Cerebellar cortex (tissue), 1 donor: Measurements from ENCODE around the gene BBX.

Experiments used
- DNase-seq: peaks from one replicate; pipeline ENCODE4 v3.0.0-alpha.2; 2015; ENCODE audit warnings: low spot score

BBX gene

DNA sequence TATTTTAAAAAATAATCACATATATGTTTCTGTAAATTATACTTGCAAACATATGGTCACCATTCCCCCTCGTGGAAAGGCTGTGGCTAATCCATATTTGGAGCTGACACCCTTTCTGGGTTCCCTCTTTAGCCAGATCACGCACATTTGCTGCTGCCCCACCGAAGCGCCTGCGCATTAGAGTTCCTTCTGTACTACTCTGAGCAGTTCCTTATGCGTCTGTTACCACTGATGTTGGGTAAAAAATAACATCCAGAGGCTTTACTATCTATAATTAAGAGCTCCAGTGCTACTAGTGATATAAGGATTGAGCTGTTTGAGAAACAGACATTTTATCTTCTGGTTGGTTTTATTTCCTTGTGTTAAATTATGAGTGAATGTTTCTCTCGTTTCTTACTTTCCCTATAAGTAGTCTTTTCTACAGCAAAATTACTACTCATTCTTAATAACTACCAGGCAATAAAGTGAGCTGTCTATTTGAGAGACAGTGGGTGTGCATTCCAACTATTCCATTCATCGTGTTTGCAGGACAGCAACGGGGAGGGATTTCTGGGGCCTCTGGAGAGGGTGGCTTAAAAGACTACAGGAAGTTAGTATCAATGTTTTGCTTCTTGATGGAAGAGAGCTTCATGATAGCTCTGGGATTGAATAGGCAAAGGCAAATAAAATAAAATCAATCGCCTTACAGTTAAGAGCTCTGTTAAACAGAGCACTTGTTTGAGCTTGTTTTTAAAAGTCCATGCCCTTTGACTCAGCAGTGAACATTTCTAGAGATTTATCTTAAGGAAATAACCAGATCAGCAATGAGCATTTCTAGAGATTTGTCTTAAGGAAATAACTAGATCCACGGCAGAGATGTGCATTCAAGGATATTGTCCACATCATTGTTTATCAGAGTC is 322.9 kb downstream of the BBX start:
- DNase-seq, result no peak

DNA sequence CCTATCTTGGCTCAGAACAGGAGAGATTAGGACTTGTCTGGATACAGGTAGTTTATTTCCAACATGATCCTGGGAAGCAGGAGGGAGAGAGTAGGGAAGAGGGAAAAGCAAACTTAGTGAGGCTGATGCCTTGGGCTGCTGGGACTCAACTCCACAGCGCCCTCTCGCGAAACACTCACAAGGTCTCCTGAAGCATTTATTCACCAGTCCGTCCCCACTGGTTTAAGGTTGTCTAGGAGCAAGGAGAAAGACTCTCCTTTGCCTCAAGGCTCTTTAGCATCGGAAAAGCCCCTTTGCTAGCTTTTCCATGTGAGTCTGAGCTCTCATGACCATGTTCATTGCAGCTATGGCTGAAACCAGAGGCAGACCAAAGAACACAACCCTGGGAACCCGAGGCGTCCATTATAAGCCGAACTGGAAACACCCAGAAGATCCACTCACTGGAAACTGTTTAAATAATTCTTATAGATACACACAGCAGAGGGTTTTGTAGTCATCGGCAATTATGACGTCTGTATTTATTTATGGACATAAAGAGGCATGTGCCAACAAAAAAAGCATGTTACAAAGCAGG is 323.6 kb downstream of the BBX start:
- peak; percentile 58 for DNase-seq

DNA sequence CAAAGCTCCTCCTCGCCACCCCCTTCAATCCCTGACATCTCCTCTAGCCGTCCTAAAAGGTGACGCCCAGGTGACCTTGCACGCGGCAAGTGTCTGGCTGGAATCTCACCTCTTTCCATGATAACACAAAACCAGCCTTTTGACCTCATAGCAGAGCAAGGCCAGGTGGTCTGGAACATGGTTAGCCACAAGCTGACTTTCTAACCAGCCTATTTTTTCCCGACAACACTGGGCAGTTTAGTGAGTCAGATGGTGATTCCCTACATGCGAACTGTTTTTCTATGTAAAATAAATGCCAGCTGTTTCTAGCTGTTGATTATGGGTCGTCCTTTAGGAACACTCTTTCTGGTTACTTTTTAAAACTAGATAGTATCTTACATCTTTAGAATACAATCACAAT is 325.0 kb downstream of the BBX start:
- DNase-seq, result no peak

DNA sequence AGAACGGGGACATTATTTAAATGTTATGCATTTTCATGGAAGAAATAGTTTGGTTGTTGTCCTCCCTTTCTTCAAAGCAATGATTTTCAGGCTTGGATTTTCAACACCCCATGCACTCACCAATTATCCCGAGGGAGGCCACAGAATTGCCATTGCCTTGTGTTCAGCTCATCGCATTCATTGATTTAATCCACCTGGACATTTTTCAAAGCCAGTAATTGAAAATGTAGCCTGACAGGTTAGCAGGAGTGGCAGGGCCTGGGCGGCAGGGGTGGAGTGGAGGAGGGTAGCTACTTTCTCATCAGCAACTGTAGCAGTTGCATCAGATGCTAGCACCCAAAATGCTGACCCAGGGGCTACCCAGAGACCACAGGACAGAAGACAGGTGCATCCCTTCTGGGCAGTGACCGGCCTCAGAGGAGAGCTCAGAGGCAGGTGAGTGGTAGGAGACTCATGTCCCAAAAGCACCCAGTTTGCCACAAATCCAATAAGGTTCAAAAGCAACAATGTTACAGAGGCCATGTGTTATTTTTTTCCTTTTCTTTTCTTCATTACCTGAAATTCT is 325.7 kb downstream of the BBX start:
- DNase-seq, result no peak

DNA sequence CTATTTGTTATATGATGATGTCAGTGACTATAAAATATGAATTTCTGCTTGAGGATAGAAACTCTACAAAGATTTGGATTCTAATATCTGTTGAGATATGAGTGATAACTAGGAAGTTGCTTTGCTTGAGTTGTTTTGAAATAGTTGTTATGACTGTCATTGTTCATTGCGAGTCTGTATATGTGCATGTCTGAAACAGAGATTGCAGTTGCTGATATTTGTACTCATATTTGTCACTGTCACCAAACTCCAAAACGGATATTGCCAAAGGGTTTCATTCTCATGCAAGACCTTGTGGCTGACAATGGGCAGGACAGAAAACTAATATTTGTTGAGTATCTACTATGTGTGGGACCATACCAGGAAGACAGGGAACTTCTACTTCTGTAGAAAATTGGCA is 327.9 kb downstream of the BBX start:
- DNase-seq, result no peak

DNA sequence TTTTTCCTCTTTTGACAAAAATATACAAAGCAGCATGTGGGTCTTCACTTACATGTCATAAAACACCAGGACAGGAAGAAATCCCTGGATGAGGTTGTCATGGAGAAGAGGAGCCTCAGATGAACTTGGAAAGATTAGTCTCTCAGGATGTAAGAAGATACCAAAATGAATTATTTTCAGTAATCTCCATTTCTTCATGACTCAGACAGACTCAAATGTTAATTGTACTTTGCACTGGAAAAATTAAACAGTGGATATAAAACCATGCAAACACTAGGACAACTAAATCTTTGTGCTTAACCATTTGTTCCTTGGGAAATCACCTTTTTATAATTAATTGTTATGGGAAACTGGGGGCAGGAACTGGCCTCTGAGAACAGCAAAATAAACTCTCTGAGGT is 331.1 kb downstream of the BBX start:
- no peak for DNase-seq

DNA sequence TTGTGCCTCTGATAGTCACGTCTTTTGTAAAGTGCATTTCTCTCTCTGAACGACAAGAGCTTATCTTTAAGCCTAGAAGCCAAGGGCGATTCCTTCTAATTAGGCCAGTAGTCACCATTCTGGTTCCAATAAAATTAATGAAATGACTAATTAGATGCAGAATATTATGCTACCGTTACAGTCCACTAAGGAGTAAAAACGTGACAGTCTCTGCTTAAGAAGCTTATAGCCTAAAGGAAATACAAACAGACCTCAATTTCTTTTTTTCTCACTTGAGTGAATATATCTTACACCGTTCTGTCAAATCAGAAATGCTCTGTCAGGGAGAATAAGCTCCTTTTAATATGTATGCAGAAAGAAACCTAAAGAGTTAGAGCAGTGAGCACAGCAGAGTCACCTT is 332.0 kb downstream of the BBX start:
- no peak for DNase-seq

DNA sequence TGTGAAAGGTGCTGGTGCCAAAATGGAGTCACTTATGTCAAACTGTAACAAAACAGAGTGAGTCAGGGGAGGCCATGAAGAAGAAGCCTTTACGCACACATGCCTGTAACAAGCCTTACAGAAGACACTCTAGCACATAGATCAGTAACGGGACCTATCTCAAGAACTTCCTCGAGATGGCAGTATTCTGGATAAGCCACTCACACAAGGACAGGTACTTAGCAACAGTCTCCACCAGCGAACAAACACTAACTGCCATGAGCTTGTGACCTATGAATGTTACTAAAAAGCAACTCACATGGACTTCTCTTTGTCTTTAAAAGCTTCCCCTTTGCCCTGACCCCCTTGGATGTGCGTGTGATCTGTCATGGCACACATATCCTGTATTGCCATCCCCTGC is 332.9 kb downstream of the BBX start:
- DNase-seq, result peak; percentile 30

DNA sequence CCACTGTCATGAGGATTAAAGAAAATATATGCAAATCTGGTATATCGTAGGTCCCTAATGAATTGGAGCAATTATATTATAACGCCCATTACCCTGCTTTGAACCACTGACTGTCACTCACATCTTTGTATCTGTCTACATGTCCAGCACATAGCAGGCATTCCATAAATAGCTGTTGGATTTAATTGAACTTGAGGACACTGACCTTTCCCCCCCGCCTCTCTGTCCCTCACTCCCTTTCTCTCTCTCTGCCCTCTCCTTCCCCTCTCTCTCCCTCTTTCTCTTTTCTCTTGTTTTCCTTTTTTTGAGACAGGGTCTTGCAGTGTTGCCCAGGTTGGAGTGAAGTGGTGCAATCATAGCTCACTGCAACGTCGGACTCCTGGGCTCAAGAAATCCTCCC is 335.1 kb downstream of the BBX start:
- no peak for DNase-seq

DNA sequence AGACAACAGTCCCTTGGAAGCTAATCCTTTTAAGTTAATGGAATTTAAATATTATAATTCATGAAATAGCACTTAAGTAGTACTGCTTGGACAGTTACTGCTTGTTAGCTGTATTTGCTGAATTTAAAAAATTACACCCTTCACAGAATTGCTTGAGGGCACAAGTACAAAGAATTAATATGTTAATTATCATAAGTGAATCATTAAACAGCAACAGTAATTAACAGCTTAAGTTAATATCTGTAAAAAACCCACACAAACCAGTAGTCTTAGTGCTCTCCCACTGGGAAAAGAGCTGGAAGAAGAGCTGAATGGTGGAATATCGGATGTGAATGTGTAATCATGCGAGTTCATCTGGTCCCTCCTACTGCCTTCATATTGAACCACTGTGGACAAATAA is 336.1 kb downstream of the BBX start:
- no peak for DNase-seq
